Astrocyte (in vitro differentiated cells and primary cell): Measurements from ENCODE around the gene PPP1R14C. TPM values are rescaled to one million over a fixed set of nuclear protein-coding genes. Genes with fewer than 3 reads are reported as not detected.
A peak's percentile ranks its signal among the peaks of the same experiment; 100 is the strongest.

Source experiments
- DNase-seq: peaks from one replicate; pipeline ENCODE4 v3.0.0-alpha.2; 2010; ENCODE audit warnings: low read depth
- FAIRE-seq: peaks from 2 replicates; lab custom pipeline; 2011; peaks lifted over from hg19 to GRCh38; lab: Jason Lieb, UNC
- H2AFZ ChIP-seq: 2 replicates; pipeline ENCODE4 v1.6.0; 2012; ENCODE audit warnings: low read depth, low read length, inconsistent platforms
- H3K27ac ChIP-seq: 2 replicates; pipeline ENCODE4 v1.5.1; 2011; ENCODE audit warnings: low read depth, low read length, inconsistent platforms
- H3K27me3 ChIP-seq: 2 replicates; pipeline ENCODE4 v1.6.0; 2011; ENCODE audit warnings: low read length, inconsistent platforms; ENCODE audit not compliant: insufficient read depth
- H3K36me3 ChIP-seq: 2 replicates; pipeline ENCODE4 v1.5.1; 2011; ENCODE audit warnings: low read length, inconsistent platforms; ENCODE audit not compliant: insufficient read depth
- H3K4me1 ChIP-seq: 2 replicates; pipeline ENCODE4 v1.5.1; 2011; ENCODE audit warnings: low read length, inconsistent platforms; ENCODE audit not compliant: insufficient read depth
- H3K4me2 ChIP-seq: 2 replicates; pipeline ENCODE4 v1.6.0; 2012; ENCODE audit warnings: low read length, inconsistent platforms
- H3K4me3 ChIP-seq: 2 replicates; pipeline ENCODE4 v1.5.1; 2011; ENCODE audit warnings: low read depth, mild to moderate bottlenecking, low read length, inconsistent platforms; ENCODE audit not compliant: insufficient read depth
- H3K79me2 ChIP-seq: 2 replicates; pipeline ENCODE4 v1.6.0; 2012; ENCODE audit warnings: mild to moderate bottlenecking, low read length, inconsistent platforms; ENCODE audit not compliant: insufficient read depth
- H3K9ac ChIP-seq: 2 replicates; pipeline ENCODE4 v1.6.0; 2012; ENCODE audit warnings: mild to moderate bottlenecking, low read length, inconsistent platforms
- H3K9me3 ChIP-seq: 2 replicates; pipeline ENCODE4 v1.5.1; 2012; ENCODE audit warnings: low read depth, mild to moderate bottlenecking, low read length, inconsistent platforms; ENCODE audit not compliant: insufficient read depth
- H4K20me1 ChIP-seq: 2 replicates; pipeline ENCODE4 v1.6.0; 2012; ENCODE audit warnings: low read length, inconsistent platforms; ENCODE audit not compliant: insufficient read depth
- H3K27ac Mint-ChIP-seq: one replicate; pipeline ENCODE4 v1.8.0; 2021; ENCODE audit warnings: mild to moderate bottlenecking, mixed read lengths; ENCODE audit not compliant: unreplicated experiment
- H3K27me3 Mint-ChIP-seq: one replicate; pipeline ENCODE4 v1.8.0; 2021; ENCODE audit warnings: low read depth, mixed read lengths; ENCODE audit not compliant: unreplicated experiment
- H3K36me3 Mint-ChIP-seq: one replicate; pipeline ENCODE4 v1.8.0; 2021; ENCODE audit warnings: low read depth, mixed read lengths; ENCODE audit not compliant: unreplicated experiment
- H3K4me1 Mint-ChIP-seq: one replicate; pipeline ENCODE4 v1.8.0; 2021; ENCODE audit warnings: low read depth, mixed read lengths; ENCODE audit not compliant: unreplicated experiment
- H3K4me3 Mint-ChIP-seq: one replicate; pipeline ENCODE4 v1.8.0; 2021; ENCODE audit warnings: mild to moderate bottlenecking, moderate library complexity, mixed read lengths; ENCODE audit not compliant: unreplicated experiment
- H3K9me3 Mint-ChIP-seq: one replicate; pipeline ENCODE4 v1.8.0; 2021; ENCODE audit warnings: mild to moderate bottlenecking, mixed read lengths; ENCODE audit not compliant: unreplicated experiment
- EZH2 ChIP-seq: IDR thresholded peaks from 2 replicates; pipeline ENCODE4 v1.6.1; 2012; ENCODE audit warnings: mild to moderate bottlenecking, low read length, inconsistent platforms; ENCODE audit not compliant: insufficient read depth
- total RNA-seq: library from RNA; stranded (reverse); gene quantifications from 2 replicates; pipeline ENCODE4 v1.2.1, GENCODE V29; 2021
- TF ChIP-seq, protein P1 (sequence below): IDR thresholded peaks from 2 replicates; pipeline ENCODE4 v1.5.1; 2011; ENCODE audit warnings: low read depth, mild to moderate bottlenecking, inconsistent platforms, low read length, moderate library complexity; ENCODE audit not compliant: insufficient read depth

The PPP1R14C gene
- total RNA-seq, 1 donor from 2014 or later, result 3.9 TPM

DNA sequence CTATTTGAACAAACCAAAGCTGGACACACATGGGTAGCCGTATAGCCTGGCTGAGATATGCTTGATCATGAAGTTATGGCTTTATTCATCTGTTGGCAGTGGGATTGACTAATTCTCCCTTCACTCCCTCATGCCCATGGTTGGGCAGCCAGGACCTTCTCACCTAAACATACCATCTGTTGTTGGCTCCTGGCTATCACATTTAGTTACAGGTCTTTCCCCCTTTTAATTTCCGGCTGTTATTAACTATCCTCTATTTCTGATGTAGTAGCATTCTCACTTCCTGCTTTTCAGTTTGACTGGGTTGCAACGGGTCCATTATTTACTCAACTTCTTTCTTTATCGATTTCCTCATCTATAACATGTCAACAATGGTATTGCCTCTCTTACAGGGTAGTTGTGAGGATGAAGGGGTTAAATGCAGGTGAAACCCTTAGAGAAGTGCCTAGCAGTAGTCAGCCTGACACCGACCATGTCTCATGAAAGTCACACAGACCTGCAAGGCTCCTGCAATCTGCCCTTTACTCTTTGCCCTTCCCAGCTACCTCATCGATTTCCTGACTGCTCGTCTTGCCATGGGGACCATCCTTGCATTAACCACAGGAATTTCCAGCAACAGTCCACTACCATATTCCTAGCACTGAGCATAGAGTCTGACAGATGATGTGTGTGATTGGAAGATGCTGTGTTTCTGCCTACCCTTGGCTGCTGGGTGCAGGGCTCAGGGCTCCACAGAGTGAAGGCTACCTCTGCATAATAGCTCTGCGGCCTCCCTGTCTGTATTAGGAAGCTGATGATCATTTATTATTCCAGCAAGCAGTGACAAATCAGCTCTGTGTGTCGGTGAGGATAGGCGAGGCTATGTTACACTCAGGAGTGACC is 42.2 kb downstream of the PPP1R14C start:
- H3K9me3 ChIP-seq, result no peaks in the 10 kb centered on the region

GRCh38 chr6:150185732-150186117 is 42.9 kb downstream of the PPP1R14C start:
- no peak overlapping the region for H3K27ac Mint-ChIP-seq
- no peak overlapping the region for H3K27ac ChIP-seq
- peaks cover 2% of the 10 kb centered on the region for H3K9me3 Mint-ChIP-seq
- no peaks in the 10 kb centered on the region for H3K4me1 ChIP-seq
- H3K9ac ChIP-seq, result no peak overlapping the region
- peaks cover 3% of the 10 kb centered on the region for H3K27me3 Mint-ChIP-seq
- H3K4me3 Mint-ChIP-seq, result no peak overlapping the region
- DNase-seq (no peak), FAIRE-seq (no peak)
- H3K36me3 Mint-ChIP-seq, result no peaks in the 10 kb centered on the region
- H3K4me3 ChIP-seq, result no peak overlapping the region
- H3K4me2 ChIP-seq, result no peak overlapping the region
- H3K27me3 ChIP-seq, result no peaks in the 10 kb centered on the region
- H2AFZ ChIP-seq, result no peak overlapping the region
- TF ChIP-seq, protein P1, sequence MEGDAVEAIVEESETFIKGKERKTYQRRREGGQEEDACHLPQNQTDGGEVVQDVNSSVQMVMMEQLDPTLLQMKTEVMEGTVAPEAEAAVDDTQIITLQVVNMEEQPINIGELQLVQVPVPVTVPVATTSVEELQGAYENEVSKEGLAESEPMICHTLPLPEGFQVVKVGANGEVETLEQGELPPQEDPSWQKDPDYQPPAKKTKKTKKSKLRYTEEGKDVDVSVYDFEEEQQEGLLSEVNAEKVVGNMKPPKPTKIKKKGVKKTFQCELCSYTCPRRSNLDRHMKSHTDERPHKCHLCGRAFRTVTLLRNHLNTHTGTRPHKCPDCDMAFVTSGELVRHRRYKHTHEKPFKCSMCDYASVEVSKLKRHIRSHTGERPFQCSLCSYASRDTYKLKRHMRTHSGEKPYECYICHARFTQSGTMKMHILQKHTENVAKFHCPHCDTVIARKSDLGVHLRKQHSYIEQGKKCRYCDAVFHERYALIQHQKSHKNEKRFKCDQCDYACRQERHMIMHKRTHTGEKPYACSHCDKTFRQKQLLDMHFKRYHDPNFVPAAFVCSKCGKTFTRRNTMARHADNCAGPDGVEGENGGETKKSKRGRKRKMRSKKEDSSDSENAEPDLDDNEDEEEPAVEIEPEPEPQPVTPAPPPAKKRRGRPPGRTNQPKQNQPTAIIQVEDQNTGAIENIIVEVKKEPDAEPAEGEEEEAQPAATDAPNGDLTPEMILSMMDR, result no peak
- no peak for TF ChIP-seq EZH2
- peaks cover 8% of the 10 kb centered on the region for H3K4me1 Mint-ChIP-seq
- H3K9me3 ChIP-seq, result no peaks in the 10 kb centered on the region
- H3K79me2 ChIP-seq, result no peaks in the 10 kb centered on the region
- H4K20me1 ChIP-seq, result no peaks in the 10 kb centered on the region
- no peaks in the 10 kb centered on the region for H3K36me3 ChIP-seq

More for the DNA sequence above, 42.2 kb downstream of the PPP1R14C start:
- H3K79me2 ChIP-seq, result no peaks in the 10 kb centered on the region
- peak overlapping the region; percentile 22 for H3K27ac Mint-ChIP-seq
- H3K27ac ChIP-seq, result no peak overlapping the region
- TF ChIP-seq, protein P1, result no peak
- no peak for TF ChIP-seq EZH2
- H4K20me1 ChIP-seq, result no peaks in the 10 kb centered on the region
- H3K4me3 Mint-ChIP-seq, result no peak overlapping the region
- no peaks in the 10 kb centered on the region for H3K4me1 ChIP-seq
- no peak overlapping the region for H2AFZ ChIP-seq
- no peaks in the 10 kb centered on the region for H3K9me3 Mint-ChIP-seq
- FAIRE-seq (no peak), DNase-seq (no peak)
- peaks cover 13% of the 10 kb centered on the region for H3K4me1 Mint-ChIP-seq
- no peak overlapping the region for H3K4me2 ChIP-seq
- H3K27me3 ChIP-seq, result no peaks in the 10 kb centered on the region
- no peak overlapping the region for H3K4me3 ChIP-seq
- H3K36me3 Mint-ChIP-seq, result no peaks in the 10 kb centered on the region
- H3K9ac ChIP-seq, result no peak overlapping the region
- H3K36me3 ChIP-seq, result no peaks in the 10 kb centered on the region
- peaks cover 3% of the 10 kb centered on the region for H3K27me3 Mint-ChIP-seq
